HG02973 (cell line): ENCODE measurements around the gene CDH23.
"Not testable (repeated sequence)": the region's sequence is repeated elsewhere in the genome, so short reads cannot be mapped to it uniquely, and the experiment has no call there.

Source experiments
- ATAC-seq: cut with Tn5 transposase; IDR thresholded peaks from one replicate; pipeline ENCODE4 v1.9.1; 2021; ENCODE audit warnings: moderate library complexity; ENCODE audit not compliant: unreplicated experiment

CDH23 gene

DNA sequence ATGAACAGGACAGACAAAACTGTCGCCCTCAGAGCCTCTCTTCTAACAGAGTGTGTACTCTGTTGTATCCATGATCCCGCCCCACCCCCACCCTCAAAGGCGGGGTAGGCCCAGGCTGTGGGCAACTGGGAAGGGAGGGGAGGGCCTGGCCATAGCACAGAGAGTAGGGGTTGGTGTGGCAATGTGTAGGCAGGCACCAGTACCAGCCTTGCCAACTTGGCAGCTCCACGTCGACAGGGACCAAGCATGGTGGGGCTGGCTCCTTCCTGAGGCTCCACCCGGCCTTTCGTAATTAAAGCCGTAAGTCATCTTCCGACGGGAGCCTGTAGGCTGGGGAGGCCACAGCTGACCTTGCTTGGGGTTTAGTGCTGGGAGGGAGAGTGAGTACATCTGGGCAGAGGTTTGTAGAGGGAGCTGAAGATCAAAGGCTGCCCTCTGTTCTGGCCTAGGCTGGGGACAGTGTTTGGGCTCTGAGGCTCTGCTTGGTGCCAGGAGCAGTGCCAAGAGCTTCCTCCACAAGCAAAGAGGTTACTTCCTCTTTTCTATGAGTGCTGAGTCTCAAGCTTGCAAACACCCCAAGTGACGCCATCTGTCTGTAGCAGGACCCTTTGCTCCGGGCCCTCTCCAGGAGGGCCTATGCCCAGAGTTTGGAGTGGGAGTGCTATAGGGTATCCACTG lies 201.2 kb downstream of the CDH23 start:
- ATAC-seq, result no peak

DNA sequence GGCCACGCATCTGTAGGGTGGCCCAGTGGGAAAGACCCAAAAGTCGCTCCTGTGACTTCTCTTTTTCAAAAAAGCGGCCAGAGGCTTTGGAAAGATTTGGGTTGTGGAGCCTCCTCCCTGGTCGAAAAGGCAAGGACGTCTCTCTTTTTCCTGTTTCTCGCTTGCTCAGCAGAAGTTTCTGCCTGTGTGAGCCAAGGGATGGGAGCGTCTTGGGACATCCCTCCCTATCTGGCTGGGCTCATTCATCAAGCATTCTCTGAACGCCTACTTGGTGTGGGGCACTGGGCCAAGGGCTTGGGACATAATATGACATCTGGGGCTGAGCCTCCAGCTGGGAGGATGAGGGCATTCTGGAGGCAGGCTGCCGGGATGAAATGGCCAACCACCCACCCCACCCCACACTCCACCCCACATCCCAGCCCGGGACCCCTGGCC lies 201.9 kb downstream of the CDH23 start:
- ATAC-seq, result no peak

DNA sequence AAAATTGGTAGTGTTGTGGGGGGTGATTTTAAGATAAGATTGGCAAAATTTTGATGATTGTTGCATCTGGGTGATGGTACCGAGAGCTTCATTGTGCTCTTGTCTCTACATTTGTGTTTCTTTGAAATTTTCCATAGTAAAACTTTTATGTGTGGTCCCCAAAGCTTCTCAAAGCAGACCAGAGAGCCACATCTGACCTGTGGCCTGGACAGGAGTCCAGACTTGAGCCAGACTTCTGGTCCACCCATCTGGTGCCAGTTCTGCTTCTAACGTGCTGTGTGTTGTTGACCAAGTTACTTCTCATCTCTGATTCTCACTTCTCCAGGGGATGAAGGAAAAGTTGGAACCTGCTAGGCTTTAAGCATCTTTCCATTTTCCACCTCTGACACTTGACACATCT lies 202.8 kb downstream of the CDH23 start:
- ATAC-seq, result no peak

DNA sequence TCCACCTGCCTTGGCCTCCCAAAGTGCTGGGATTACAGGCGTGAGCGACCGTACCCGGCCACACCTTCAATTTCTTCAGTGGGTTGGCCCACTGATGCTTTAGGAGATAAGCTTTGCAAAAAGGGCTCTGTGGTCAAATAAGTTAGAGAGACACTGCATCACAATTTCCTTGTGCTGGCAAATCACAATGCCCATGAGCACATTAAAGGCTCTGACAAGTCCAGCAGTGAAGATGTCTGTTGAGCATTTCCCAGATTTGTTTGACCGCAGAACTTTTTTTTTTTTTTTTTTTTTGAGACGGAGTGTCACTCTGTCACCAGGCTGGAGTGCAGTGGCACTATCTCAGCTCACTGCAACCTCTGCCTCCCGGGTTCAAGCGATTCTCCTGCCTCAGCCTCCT lies 203.5 kb downstream of the CDH23 start:
- not testable (repeated sequence) for ATAC-seq

DNA sequence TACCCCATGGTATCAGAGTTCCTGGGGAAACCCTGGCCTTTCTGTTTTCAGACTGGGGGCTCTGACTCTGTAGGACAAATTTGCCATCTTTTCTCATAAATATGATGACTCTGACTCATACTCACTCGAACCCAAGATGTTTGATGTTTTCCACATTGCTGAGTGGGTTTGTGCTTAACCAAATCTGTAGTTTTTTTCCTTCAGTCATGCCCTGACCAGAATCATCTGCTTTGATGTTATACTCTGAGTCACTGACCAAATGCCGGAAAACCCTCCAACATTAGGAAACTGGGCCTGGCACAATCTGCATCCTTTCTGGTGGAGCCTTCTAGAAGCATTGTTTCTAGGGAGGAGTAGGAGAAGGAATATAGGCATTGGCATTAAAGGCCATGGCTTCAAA lies 204.1 kb downstream of the CDH23 start:
- ATAC-seq, result no peak

DNA sequence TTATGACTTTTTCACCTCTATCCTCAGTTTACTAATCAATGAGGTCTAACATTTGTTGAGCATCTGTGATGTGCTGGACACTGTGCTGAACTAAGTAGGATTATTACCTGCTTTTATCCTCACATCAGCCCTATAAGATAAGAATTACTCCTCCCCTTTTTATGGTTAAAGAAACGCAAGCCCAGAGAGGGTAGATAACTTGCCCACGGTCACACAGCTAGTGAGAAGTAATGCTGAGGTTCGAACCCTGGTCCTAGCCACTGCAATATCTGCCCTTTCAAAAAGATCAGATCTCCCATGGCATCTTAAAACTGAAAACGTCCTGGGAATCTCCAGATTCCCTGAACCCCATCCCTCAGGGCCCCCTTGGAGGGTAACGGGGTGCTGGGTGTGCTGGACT lies 204.6 kb downstream of the CDH23 start:
- no peak for ATAC-seq

DNA sequence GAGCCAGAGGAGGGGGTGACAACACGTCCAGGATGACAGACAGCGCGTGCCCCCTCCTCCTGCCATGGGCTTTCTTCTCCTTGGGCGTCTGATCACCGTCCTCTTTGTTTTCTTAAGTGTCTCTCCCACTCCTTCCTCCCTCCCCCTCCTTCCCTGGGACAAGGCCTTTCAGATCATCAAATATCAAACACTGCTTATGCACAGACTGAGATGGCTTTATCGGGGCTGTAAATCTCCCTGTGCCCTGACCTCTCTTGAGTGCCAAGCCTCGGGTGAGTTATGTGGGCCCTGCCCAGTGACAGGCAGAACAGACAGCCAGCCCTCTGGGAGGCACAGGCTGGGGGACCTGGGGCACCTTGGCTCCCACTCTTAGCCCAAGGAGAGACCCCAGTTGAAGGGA lies 206.4 kb downstream of the CDH23 start:
- ATAC-seq, result no peak

DNA sequence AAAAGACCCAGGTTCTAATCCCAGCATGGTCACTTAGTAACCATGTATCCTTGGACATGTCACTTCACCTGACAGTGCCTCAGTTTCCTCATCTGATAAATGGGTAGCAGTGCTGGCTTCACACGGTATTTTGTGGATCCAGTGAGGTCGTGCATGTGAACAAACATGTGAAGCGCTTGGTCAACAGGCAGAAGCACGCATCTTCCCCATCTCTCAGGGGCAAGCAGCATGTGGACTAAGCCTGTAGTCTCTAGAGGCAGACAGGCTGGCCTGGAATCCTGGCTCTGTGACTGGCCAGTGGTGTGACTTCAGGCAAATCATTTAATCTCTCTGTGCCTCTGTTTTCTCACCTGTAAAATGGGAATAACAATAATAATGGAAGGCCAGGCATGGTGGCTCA lies 207.0 kb downstream of the CDH23 start:
- ATAC-seq, result no peak

DNA sequence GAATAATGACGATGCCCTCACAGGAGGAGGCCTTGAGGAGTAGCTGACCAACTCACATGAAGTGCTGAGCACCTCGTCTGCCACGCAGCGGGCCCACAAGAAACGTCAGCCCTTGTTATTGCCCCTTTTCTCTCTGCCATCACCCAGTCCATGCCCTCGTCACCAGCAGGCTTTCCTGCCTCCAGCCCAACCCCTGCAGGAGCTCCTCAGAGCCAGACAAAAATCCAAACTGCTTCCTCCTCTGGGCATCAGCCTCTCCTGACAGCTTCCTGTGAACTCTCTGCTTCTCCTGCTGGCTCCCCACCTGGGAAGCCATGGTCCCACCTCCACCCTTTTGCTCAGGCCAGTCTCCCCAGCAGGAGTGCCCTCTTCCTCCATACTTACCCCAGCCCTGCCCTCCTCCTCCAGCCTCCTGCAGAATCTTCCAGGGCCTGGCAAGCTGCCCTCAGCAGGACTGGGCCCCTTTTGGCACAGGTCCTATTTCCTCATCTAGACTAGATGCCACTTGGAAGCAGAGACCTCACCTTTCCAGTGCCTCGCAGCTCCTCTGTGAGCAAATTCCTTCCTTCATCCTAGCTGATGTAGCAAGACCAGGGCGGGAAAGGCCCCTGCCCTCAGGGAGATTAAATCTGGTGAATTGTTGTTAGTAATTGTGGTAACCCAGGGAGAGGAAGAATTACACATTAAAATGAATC lies 207.8 kb downstream of the CDH23 start:
- no peak for ATAC-seq

DNA sequence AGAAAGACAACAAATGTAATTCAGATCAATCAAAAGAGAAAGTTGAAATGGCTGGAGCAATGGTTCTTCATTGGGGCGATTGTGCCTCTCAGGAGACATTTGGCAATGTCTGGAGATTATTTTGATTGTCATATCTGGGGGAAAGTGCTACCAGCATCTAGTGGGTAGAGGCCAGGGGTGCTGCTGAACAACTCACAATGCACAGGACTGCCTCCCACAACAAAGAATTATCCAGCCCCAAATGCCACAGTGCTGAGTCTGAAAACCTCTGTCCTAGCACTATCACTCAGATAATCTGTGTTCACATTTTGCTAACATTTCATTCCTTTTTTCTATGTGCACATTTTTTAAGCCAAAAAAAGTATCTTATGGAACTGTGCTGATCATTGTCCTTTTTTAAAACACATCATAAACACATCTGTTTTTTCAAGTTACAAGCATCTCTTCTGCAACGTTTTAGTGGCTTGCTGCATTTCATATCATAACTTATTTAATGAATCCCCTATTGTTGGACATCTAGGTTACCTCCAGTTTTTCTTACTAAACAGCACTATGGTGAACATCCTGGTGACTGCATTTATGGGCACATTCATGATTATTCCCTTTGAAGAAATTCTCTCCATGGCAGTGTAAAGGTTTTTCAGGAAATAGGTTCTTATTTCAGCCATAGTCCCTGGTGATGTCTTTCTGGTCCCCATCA lies 208.7 kb downstream of the CDH23 start:
- ATAC-seq, result no peak

DNA sequence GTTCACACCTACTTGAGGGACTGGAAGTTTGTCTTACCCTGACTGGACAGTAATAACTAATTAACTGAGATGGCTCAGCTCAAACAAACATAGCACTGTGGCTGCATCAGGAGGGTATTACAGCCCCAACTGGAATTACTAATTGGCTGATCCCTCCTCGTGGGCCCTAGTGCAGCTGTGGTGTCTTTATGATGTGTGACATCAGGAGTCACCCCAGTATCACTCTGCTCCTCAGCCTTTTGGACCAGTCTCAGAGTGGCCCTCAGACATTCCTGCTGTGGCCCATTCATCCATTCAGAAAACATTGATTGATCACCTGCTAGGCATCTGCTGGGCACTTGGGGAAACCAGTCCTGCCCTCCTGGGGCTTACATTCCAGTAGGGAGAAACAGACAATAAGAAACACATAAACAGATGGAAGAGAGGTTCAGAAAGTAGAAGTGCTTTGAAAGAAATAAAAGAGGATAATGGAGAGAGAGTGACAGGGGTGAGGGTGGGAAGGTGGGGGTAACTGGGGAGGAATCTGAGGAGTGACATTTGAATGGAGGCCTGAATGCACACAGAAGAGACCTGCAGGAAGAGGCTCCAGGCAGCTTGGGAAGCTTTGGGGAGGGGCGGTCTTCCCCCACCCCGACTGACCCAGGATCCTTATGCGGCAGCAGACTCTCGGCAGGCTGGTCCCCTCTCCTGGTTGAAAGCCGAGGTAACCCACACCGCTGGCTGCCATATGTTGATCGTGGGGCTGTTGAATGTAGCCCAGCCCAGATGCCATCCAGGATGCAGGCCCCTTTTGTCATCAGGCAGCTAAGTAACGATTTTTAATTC lies 209.7 kb downstream of the CDH23 start:
- no peak for ATAC-seq

DNA sequence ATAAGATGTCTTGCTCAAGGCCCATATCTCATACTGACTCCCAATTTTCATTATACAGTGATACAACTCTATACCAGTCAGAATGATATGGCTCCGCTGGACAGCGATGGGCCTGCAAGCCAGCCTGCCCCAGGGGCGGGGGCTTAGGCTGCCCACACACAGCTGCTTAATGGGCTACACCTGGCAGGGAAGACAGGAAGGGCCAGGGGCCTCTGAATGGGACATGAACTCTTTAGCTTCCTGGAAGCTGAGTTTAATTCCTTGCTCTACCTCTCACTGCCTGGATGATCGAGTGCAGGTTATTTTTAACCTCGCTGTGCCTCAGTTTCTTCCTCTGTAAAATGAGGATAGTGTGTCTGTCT lies 210.3 kb downstream of the CDH23 start:
- ATAC-seq, result no peak

DNA sequence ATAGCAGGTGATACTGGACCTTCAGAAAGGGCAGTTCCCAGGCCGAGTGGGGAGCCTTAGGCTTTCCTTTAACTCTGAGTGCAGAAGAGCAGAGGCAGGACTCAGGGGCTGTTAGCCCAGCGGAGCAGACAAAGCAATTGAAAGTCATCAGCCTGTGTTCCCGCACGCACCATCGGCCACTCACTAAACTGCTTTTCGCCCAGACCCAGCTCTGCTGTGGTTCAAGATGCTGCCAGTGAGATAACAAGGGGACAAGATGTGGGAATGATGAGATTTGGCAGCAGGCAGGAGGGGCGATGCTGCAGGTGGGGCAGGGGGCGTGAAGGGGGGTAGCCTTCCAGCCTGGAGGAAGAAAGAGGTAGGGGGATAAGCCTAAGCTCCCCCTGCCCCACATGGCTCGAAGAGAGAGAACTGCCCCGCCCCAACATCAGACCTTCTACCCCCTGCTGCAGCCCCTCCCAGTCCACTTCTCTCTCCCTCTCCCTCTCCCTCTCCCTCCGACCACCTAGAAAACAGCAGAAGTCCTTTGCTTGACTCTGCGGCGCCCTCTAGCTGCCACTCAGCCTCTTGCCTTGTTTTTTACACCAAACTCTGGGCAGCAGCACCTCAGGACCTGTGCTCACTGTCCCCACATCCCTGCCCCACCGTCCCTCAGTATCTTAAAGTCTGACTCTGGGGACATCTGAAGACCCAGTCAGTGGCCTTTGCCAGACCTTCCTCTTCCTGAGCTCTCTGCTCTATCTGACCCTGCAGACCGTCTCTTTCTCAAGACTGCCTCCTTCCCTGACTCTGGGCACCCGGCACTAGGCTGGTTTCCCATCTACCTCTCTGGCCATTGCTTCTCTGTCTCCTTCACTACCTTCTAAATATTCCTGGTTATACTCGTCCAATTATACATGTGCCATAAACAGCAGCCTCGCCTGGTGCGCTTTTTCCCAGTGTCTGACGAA lies 212.4 kb downstream of the CDH23 start:
- ATAC-seq, result no peak

DNA sequence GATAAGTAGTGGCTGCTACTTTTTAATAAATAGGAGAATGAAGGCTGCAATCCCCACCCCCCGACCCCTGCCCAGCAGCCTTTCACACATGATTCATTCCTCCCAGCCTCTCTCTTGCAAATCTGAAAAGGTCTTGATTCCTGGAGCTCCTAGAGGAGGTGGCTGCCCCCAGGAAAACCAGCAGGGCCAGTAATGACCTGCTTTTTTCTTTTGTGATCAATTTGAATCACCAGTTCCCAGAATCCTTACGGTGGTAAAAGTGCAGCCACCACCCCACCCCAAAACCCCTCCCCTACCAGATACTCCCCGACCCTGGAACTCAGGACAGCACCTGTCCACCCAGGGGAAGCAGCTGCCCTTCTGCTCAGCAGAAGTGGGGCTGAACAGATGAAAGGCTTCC lies 213.9 kb downstream of the CDH23 start:
- no peak for ATAC-seq

DNA sequence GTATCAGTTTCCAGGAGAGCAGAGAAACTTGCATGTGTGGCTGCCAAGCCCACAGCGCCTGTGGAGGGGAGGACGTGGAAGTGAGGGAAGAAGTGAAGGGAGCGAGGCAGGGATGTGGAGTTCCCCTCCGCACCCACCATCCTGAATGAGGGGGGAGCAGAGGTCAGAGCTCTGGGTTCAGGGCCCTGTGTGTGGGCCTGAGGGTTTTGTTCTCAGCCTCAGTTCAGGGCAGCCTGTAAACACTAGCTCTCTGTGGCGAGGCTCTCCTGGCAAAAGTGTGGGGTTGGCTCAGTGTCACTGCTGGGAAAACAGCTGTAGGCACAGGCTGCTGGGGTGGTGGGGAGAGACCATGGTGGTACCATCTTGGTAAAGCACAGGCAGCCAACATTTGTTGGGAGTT lies 214.4 kb downstream of the CDH23 start:
- ATAC-seq, result no peak

DNA sequence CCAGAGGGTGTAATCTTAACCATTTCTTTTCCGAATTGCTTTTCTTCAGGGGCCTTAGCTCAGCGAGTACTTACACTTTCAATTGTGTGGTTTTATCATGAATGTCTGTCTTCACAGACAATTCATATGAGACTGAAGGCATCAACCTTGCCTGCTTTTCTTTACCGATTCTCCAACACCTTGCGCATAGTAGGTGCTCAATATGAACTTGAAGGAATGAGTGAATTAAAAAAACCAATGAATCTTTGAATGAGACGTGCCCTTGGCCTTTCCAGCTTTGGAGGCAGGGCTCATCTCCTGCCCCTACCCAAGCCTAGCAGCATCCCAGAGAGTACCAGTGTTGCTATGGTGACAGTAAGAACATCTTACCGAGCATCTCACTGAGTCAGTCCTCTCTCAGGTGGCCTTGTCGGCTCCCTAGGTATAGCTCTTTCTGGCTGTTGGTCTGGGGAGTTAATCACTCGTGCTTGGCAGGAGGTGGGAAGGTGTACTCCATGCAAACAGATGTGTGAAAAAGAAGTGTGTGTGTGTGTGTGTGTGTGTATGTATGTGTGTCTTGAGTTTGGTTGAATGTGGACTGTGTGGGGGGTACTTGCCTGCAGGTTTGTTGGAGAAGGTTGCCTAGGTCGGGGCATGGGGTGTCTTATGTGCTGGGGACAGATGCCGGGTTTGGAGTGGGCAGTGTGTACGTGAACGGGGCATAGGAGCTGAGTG lies 215.1 kb downstream of the CDH23 start:
- ATAC-seq, result no peak

DNA sequence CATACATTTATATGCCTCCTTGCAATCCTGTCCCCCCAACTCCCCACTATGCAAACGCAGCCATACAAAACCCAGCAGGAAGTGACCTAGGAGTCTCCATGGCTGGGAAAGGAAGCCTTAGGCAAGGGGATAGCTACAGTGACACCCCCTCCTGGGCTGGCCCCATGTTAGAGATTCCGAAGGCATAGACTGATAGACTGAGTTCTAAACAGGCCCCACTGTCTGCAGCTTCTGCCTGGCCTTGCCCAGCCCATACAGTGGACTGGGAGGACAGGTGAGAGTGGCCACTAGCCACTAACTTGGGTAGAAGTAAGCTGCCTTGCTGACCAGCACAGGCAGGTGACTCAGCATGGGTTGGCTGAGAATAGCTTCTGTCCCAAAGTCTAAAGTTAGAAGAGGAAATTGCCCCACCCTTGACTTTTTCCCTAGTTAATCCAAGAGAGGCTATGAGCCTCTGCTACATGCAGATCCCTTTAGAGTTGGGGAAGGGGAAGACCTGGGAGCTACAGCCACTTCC lies 216.6 kb downstream of the CDH23 start:
- ATAC-seq, result no peak

DNA sequence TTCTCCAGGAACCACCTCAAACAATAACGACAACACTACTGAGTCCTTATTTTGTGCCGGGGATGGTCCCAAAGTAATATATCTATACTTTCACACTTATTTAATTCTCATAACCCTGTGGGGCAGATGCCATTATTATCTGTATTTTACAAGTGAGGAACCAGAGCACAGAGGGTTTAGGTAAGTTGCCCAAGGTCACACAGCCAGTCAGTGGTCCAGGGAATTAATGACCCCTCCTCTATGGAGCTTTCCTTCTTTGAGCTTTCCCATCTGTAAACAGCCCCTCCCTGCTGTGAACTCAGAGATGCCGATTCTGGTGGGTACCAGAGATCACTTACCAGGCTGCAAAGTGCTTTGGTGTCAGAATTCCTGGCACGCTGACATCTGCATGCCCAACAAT lies 217.2 kb downstream of the CDH23 start:
- no peak for ATAC-seq

DNA sequence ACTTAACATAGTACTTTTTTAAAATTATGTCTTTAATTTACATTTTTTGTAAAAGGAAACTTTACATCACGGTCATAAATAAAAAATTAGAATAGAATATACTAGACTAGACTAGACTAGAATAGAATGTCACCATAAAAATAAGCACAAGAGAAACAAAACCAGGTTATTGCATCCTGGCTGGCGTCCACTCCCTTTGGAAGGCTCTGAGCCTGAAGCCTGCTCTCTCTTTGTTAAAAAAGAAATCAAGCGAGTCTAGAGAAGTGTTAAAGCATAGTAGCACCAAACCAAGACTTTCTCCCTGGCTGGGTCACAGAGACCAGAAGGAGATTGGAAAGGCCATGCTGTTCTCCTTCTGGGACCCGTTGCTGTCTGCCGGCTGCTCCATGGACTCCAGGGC lies 218.2 kb downstream of the CDH23 start:
- no peak for ATAC-seq
